ENCODE data around the gene CHST13. TPM values are rescaled to one million over a fixed set of nuclear protein-coding genes. Genes with fewer than 3 reads are reported as not detected.

CHST13 gene
- total and polyA plus RNA-seq, 2 donors (not counting 3 experiments of a cell fraction or from before 2014, with no cell fraction given) = 0.04 TPM; not detected in 1

DNA sequence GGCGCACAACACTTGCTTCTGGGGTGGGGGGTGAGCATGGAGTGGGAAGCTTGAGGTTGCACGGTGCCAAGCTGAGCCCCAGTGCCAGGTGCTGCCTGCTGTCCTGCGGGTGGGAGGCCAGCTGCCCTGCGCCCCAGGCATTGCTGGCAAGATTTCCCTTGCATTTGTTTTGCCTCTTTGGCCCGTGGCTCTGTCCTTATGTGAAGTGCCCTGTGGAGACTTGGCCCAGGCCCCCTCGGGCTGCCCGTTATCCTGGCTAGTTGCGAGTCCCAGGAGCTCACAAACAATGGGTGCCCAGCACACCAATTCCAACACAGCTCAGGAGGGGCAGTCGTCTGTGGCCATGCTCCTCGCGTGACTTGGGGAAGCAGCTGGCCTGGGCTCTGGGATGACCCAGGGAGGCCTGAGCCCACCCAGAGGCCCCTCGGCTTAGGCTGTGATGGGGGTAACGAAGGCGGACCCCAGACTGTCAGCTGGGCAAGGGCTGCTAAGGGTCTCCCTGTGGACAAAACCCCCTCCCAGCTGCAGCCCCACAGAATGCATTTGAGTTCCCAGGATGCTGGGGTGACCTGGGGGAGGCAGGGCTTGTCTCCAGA, 28.8 kb downstream of the CHST13 start:
- no peaks in the 10 kb centered on the region for H3K4me1 ChIP-seq (ENCODE audit: control insufficient read depth, extremely low read depth, insufficient read depth, low read length)
- no peaks in the 10 kb centered on the region for H4K20me1 ChIP-seq (replicated peaks; ENCODE audit: control insufficient read depth, extremely low read depth, insufficient read depth, low read length)
- H3K4me3 ChIP-seq (replicated peaks in 1 of 3; ENCODE audit: insufficient read depth in 1 of 3, low read depth in 1 of 3, low read length in 3 of 3) = no peak overlapping the region
- H3K9me1 ChIP-seq (replicated peaks; ENCODE audit: control insufficient read depth, extremely low read depth, insufficient read depth, low read length) = no peaks in the 10 kb centered on the region
- H3K79me2 ChIP-seq (ENCODE audit: control insufficient read depth, insufficient read depth, low read length) = no peaks in the 10 kb centered on the region
- no peak overlapping the region for H3K27ac ChIP-seq (ENCODE audit: insufficient read depth, low read depth, low read length)
- BruUV-seq (replicated peaks) = no TSS peak
- FAIRE-seq = no peak
- no peak overlapping the region for H3K9ac ChIP-seq (replicated peaks; ENCODE audit: extremely low read depth, insufficient read depth, low read length)
- no peak overlapping the region for H3K4me2 ChIP-seq (ENCODE audit: insufficient read depth, low read length)
- TF ChIP-seq POLR2AphosphoS5 (IDR thresholded peaks at IDR 0.05; ENCODE audit: insufficient read depth, low read depth, low read length) = no peak
- no peak for TF ChIP-seq POLR2A (IDR thresholded peaks at IDR 0.05; ENCODE audit: low read depth, low read length)
- TF ChIP-seq GATA2 (IDR thresholded peaks at IDR 0.05; ENCODE audit: insufficient read depth, insufficient read length, low read depth, low read length) = no peak
- no peak for TF ChIP-seq JUN (IDR thresholded peaks at IDR 0.05; ENCODE audit: borderline replicate concordance, insufficient read depth, insufficient read length, low read depth)
- TF ChIP-seq CTCF (IDR thresholded peaks at IDR 0.05; ENCODE audit: extremely low read depth in 1 of 2, insufficient read depth in 1 of 2, low read depth in 1 of 2, low read length in 2 of 2) = no peak
- no peak for TF ChIP-seq MYC (IDR thresholded peaks at IDR 0.05; ENCODE audit: low read depth, low read length)
- no peak for TF ChIP-seq FOS (IDR thresholded peaks at IDR 0.05; ENCODE audit: borderline replicate concordance, insufficient read depth, low read length)
- no peak for TF ChIP-seq MAX (IDR thresholded peaks at IDR 0.05; ENCODE audit: insufficient read depth, insufficient read length)
- TF ChIP-seq EZH2 (IDR thresholded peaks at IDR 0.05; ENCODE audit: borderline replicate concordance, low read depth, low read length, severe bottlenecking) = no peak
- CTCF ChIA-PET = no interaction called here
- peaks cover 0 to 2% of the 10 kb centered on the region in 2 experiments for H3K27me3 ChIP-seq (ENCODE audit: control insufficient read depth in 2 of 2, insufficient read depth in 2 of 2, low read length in 2 of 2)
- POLR2A ChIA-PET = no interaction called here
- DNase-seq (ENCODE audit: low read depth, low spot score) = no peak
- no peak overlapping the region for H2AFZ ChIP-seq (ENCODE audit: low read depth, low read length)
- H3K9me3 ChIP-seq (replicated peaks; ENCODE audit: control insufficient read depth, insufficient read depth, low read length) = no peaks in the 10 kb centered on the region
- dilution Hi-C loops (cut with MboI; ENCODE audit: extremely low pct_ligation_motif_present, low sequenced_read_pairs) = no loop called here
- no peaks in the 10 kb centered on the region for H3K36me3 ChIP-seq (ENCODE audit: control insufficient read depth in 2 of 2, extremely low read depth in 1 of 2, insufficient read depth in 2 of 2, low read length in 2 of 2)
- intact Hi-C loops (cut with micrococcal nuclease) = no loop called here

Data from endothelial cell of umbilical vein (primary cell).